Neutrophil (primary cell): ENCODE data around the gene GADL1.
A peak's percentile ranks its signal among the peaks of the same experiment; 100 is the strongest.

Experiments used
- H3K27ac ChIP-seq: fragments of 200-600 bp; sonication (generic); 2 replicates; pipeline ENCODE4 v1.5.1; 2016; ENCODE audit warnings: mild to moderate bottlenecking, moderate library complexity
- H3K27me3 ChIP-seq: fragments of 200-600 bp; sonication (generic); 2 replicates; pipeline ENCODE4 v1.6.0; 2016; ENCODE audit warnings: mild to moderate bottlenecking
- H3K36me3 ChIP-seq: fragments of 200-600 bp; sonication (generic); 2 replicates; pipeline ENCODE4 v1.5.1; 2017
- H3K4me1 ChIP-seq, 2 experiments: fragments of 200-600 bp in 1 of 2; sonication (generic) in 1 of 2; 1 replicate in 1 of 2; 2 replicates in 1 of 2; pipeline versions ENCODE4 v1.5.1 to v1.6.1; 2013 to 2016; ENCODE audit warnings: low read depth in 1 of 2, low read length in 1 of 2, mild to moderate bottlenecking in 1 of 2, moderate library complexity in 1 of 2; ENCODE audit not compliant: control insufficient read depth in 1 of 2, insufficient read depth in 1 of 2
- H3K4me3 ChIP-seq, 2 experiments: fragments of 200-600 bp in 1 of 2; sonication (generic) in 1 of 2; 1 replicate in 1 of 2; 2 replicates in 1 of 2; pipeline ENCODE4 v1.5.1; 2013 to 2016; ENCODE audit warnings: low read depth in 1 of 2, low read length in 1 of 2, mild to moderate bottlenecking in 1 of 2, moderate library complexity in 1 of 2
- H3K9me3 ChIP-seq: fragments of 200-600 bp; sonication (generic); 2 replicates; pipeline ENCODE4 v1.5.1; 2016
- TF ChIP-seq, protein P1 (sequence below): fragments of 200-600 bp; sonication (generic); IDR thresholded peaks from 2 replicates; pipeline ENCODE4 v1.5.1; 2016; ENCODE audit warnings: antibody characterized with exemption

Gene GADL1

GRCh38 chr3:30894521-30895251 is at the start of gene GADL1:
TSS of gene GADL1 (minus strand) at chr3:30894661. CDS start at chr3:30894614, 47 bp downstream.
- H3K27me3 ChIP-seq = peaks cover 69% of the 10 kb centered on the region
- no peaks in the 10 kb centered on the region for H3K36me3 ChIP-seq
- H3K27ac ChIP-seq = no peak within 1 kb of the TSS
- peak within 1 kb of the TSS; percentile 16 to 31 for H3K4me3 ChIP-seq
- no peaks in the 10 kb centered on the region for H3K9me3 ChIP-seq
- peaks cover 4 to 5% of the 10 kb centered on the region in 2 experiments for H3K4me1 ChIP-seq
- TF ChIP-seq, protein P1, sequence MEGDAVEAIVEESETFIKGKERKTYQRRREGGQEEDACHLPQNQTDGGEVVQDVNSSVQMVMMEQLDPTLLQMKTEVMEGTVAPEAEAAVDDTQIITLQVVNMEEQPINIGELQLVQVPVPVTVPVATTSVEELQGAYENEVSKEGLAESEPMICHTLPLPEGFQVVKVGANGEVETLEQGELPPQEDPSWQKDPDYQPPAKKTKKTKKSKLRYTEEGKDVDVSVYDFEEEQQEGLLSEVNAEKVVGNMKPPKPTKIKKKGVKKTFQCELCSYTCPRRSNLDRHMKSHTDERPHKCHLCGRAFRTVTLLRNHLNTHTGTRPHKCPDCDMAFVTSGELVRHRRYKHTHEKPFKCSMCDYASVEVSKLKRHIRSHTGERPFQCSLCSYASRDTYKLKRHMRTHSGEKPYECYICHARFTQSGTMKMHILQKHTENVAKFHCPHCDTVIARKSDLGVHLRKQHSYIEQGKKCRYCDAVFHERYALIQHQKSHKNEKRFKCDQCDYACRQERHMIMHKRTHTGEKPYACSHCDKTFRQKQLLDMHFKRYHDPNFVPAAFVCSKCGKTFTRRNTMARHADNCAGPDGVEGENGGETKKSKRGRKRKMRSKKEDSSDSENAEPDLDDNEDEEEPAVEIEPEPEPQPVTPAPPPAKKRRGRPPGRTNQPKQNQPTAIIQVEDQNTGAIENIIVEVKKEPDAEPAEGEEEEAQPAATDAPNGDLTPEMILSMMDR = no peak

GRCh38 chr3:30944124-30944523 is 49.7 kb upstream of the GADL1 start:
- H3K4me1 ChIP-seq = peaks cover 7 to 13% of the 10 kb centered on the region in 2 experiments
- H3K27me3 ChIP-seq = no peaks in the 10 kb centered on the region
- no peak overlapping the region for H3K27ac ChIP-seq
- H3K9me3 ChIP-seq = no peaks in the 10 kb centered on the region
- no peak overlapping the region for H3K4me3 ChIP-seq
- TF ChIP-seq, protein P1 = no peak
- no peaks in the 10 kb centered on the region for H3K36me3 ChIP-seq

DNA sequence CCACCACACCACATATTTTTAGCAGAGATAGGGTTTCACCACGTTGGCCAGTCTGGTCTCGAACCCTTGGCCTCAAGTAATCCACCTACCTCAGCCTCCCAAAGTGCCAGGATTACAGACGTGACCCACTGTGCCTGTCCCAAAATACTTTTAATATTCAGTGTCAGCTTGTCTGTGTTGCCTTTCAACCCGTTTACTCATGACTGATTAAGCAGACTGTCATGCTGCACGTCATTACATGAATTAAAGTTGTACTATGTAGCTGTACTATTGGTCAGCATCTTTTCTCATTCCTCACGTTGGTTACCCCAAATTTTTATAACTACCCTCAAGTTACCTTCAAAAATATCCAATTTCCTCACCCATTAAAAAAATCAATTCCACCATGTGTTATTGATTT is 48.7 kb upstream of the GADL1 start:
- Histone ChIP-seq H3K27ac (no peak overlapping the region), H3K4me3 (no peak overlapping the region), H3K27me3 (no peaks in the 10 kb centered on the region), H3K4me1 (peaks cover 0 to 4% of the 10 kb centered on the region in 2 experiments), H3K9me3 (no peaks in the 10 kb centered on the region), H3K36me3 (no peaks in the 10 kb centered on the region)
- TF ChIP-seq, protein P1 = no peak

DNA sequence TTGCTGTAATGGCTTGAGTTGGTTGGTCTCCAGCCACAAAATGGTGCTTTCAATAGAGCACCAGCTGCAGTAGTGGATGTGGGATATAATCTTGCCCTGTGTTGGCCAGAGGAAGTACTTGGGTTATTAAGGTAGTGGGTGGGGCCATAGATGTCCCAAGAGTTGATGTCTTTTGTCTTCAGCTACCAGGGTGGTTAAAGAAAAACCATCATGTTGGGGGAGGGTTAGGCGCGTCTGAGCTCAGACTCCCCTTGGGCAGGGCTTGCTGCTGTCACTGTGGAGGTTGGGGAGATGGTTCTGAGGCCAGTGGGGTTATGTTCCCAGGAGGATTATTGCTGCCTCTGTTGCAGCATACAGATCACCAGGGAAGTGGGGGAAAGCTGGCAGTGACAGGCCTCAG is 46.9 kb upstream of the GADL1 start:
- Histone ChIP-seq H3K4me3 (no peak overlapping the region), H3K4me1 (no peaks in the 10 kb centered on the region), H3K36me3 (no peaks in the 10 kb centered on the region), H3K27ac (no peak overlapping the region), H3K27me3 (no peaks in the 10 kb centered on the region), H3K9me3 (no peaks in the 10 kb centered on the region)
- TF ChIP-seq, protein P1 = no peak

DNA sequence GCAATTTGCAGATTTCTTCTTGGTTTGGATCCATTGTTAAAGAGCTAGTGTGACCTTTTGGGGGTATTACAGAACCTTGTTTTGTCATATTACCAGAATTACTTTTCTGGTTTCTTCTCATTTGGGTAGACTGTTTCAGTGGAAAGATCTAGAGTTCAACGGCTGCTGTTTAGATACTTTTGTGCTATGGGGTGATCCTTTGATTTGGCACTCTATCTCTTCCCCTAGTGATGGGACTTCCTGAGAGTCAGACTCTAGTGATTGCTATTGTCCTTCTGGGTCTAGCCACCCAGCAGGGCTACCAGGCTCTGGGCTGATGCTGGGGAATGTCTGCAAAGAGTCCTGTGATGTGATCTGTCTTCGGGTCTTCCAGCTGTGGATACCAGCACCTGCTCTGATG is 46.3 kb upstream of the GADL1 start:
- Histone ChIP-seq H3K4me3 (no peak overlapping the region), H3K36me3 (no peaks in the 10 kb centered on the region), H3K4me1 (no peaks in the 10 kb centered on the region), H3K27ac (no peak overlapping the region), H3K27me3 (no peaks in the 10 kb centered on the region), H3K9me3 (no peaks in the 10 kb centered on the region)
- TF ChIP-seq, protein P1 = no peak
